ENCODE measurements around the gene HOXD10.

HOXD10 gene

GRCh38 chr2:176115883-176116813 is at the start of gene HOXD10:
Gene HOXD10, plus strand, starts transcription at chr2:176116778. Its CDS starts 56 bp downstream, at chr2:176116834.
- no peak for DNase-seq (ENCODE audit: low read depth)

DNA sequence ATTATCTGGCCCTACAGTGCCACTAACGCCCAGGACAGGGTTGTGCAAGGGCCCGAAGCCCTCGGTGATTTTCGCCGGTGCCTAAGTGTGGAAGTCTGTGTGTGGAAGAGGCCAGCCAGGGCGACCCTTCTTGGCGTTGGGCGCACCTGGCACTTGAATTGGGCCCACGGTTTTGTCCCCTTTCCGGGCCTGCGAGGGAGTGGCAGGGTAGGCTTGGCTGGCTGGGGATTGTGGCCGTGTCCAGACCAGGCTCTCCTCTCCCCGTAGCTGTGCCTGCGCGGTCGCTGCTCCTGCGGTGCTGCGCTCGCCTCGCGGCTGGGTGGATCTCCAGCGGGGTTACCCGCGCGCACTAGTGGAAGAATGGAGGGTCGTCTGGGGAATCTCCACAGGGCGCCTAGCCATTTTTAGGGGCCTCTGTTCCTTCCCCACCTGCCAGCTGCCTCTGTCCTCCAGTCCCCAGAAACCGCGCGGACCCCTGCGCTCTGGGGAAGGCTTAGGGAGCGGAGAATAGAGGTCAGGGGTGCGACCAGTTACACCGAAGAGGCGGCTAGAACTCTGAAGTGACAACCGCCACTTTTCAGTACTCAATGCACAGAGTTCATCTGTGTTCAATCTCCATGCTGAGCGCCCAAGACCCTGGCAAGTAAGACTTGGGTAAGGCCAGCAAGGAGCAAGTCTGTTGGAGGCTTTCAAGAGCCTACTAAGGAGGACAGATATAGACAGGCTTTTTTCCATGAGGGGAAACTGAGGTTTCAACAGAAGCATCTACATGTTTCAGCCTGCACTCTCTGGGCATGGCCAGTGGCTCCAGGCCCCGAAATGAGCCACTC is 48.8 kb upstream of the HOXD10 start:
- DNase-seq (ENCODE audit: low read depth): no peak

DNA sequence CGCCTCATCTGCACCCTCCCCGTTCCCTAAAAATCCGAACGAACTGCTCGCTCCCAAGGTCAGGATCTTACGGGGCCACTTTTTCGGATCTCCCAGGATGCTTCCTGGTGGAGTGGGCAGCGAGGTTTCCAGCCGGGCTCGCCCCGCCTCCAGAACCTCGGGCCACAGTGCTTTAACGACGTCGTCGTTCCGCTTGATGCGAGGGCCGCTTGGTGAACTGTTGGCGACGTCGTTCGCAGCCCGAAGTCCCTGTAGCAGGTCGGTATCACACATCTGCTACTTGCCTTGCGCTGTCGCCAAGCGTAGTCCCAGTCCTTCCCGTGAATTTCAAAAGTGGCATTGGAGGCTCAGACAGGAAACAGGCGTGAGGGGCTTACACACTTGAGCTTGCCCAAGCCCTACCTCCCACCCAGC is 48.2 kb upstream of the HOXD10 start:
- no peak for DNase-seq (ENCODE audit: low read depth)

GRCh38 chr2:176071330-176072291 is 45.0 kb upstream of the HOXD10 start:
- DNase-seq (ENCODE audit: low read depth): no peak

DNA sequence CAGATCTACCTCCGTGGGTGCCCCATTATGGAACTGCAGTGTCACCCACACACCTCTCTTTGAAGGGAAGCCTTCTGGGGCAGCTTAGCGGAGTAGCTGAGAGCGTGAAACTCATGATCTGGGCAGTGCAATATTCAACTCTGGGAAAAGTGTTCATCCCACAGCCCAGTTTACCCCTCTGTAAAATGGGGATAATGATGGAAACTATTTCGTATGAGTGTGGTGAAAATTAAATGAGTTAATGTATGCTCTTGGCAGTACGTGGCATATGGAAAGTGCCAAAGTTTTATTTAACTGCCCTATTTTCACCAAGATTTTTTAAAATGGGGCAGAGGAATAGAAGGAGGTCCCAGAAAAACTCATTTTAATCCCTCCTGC is 44.3 kb upstream of the HOXD10 start:
- no peak for DNase-seq (ENCODE audit: low read depth)

DNA sequence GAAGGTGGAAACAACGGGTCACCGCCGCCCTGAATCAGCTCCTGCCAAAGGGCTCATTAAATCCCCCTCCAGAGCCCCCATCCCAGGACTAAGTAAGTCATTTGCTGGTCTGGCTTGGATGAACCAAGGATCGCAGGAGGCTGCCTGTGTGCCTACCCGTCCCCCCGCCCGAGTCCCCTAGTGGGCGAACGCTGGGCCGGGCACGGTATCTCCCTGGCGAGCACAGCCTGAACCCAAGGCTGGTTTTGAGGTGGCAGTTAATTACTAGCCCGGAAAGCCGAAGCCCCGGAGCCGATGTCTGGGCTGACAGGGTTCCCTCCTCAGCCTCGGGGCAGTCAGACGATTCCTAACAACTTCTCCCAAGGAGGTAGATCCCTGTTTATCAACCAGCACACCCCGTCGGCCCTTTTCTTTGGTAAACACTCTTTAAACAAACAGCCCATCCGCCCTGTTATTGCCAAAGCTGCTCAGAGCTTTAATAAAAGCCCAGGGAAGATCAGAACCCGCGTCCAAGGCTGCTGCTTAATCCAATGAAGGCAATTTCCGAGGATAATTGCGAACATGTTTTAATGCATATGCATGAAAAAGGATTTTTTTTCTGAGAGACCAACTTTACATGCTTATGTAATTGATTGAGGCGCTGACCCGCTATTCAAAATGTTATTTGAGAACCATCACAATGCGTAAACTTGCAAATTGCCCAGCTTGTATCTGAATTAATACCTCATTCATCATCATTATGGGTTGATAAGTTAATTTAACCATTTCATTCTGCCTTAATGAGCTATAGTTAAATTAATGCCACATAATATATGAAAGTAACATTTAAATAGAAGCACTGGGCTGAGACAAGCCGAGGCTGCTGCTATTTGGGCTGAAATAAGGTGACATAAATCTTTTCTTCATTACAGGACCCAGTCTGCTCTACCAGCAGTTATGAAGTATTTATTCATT is 43.4 kb upstream of the HOXD10 start:
- no peak for DNase-seq (ENCODE audit: low read depth)

- no peak for DNase-seq (ENCODE audit: low read depth)
These were observed 41.6 kb upstream of the HOXD10 start for GRCh38 chr2:176074919-176075425.

- no peak for DNase-seq (ENCODE audit: low read depth)
These were observed 41.1 kb upstream of the HOXD10 start for GRCh38 chr2:176075481-176075880.

DNA sequence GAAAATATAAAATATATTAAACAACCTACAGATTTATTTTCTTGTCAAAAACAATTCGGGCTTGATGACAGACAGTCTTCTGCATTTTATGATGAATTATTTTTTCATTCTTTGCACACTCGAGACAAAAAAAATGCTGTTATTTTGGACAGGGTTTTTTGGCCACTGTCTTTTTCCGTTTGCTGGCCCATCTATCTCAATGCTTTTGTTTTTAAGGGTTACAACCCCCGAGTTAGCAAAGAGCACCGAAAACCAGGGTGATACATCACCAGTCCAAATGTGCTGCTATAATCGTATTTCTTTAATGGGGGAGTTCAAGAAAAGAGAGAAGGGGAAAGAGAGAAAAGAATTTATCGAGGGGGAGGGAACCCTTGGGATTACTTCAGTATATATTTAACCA is 40.5 kb upstream of the HOXD10 start:
- no peak for DNase-seq (ENCODE audit: low read depth)

DNA sequence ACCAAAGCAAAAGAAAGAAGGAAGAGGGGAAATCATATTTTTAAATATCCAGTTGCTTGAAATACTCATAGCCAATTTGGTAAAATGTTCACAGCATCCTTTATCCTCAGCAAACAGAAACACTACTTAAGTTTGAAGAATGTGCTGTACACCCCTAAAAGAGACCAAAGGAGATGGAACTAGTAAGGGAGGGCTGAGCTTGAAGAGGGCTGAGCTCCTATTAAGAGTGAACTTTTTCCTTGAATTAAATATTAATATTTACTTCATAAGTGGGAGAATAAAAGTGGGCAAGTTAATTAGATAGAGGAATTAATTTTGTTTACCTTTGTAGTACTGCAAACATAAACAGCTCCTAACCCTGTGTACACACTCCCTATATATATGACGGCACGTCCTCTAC is 39.8 kb upstream of the HOXD10 start:
- DNase-seq (ENCODE audit: low read depth): no peak

DNA sequence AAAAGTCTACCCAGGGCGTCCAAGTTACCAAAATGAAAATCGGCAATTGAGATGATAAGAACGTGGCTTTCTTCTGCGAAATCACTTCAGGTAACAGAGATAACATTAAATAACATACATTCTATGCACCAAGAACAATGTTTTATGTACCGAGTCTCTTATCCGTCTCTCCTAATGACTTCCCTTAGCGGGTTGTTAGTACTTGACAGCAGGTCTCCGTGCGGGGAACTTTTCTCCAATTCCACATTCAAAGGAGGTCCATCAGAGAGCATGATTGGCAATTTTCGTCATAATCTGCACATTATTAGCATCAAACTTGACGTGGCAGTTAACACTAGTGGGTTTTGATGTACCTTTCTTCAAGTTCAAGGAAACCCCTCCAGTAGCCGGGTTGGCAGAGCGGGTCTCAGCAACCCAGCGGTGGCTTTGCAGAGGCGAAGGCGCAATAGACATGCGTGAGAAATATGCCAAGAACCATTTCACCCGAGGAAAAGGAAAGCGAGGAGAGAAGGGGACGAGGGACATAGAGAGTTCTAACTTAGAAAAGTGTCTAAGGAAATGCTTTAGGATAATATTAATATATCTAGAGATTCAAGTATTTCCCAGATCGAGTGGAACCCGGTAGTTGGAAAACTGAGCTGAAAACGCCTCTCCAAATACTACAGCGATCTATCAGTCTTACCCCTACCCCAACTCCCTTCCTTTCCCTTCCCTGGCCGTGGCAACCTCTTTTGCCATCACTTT is 37.9 kb upstream of the HOXD10 start:
- DNase-seq (ENCODE audit: low read depth): no peak

- DNase-seq (ENCODE audit: low read depth): no peak
These were observed 37.2 kb upstream of the HOXD10 start for GRCh38 chr2:176079285-176079830.

DNA sequence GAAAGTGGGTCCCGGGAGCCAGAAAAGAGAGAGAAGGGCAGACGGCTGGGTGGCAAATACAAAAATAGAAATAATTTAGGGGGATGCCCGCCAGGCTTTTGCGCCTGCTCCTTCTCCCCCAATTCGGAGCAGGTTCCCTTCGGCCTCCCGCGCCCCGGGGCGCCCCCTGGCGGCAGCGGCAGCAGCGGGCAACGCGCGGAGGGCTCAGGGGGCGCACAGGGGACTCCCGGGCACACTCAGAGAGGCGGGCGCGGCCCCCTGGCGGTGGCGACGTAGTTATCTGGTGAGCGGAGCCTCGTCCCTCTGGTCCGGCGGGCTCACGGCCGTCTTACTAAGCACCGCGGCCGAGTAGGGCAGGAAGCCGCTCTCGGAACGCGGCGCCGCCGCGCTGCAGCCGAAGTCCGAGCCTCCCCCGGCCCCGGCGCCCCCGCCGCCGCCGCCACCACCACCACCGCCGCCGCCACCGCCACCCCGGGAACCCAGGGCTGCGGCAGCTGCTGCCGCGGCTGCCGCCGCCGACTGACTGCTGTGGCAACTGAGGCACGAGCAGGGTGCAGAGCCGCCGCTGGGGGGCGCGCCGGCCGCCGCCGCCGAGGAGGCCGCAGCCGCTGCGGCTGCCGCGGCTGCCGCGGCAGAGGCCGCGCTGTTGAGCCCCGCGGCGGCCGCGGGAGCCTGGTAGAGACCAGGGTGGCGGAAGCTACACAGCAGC is 36.6 kb upstream of the HOXD10 start:
- DNase-seq (ENCODE audit: low read depth): no peak

DNA sequence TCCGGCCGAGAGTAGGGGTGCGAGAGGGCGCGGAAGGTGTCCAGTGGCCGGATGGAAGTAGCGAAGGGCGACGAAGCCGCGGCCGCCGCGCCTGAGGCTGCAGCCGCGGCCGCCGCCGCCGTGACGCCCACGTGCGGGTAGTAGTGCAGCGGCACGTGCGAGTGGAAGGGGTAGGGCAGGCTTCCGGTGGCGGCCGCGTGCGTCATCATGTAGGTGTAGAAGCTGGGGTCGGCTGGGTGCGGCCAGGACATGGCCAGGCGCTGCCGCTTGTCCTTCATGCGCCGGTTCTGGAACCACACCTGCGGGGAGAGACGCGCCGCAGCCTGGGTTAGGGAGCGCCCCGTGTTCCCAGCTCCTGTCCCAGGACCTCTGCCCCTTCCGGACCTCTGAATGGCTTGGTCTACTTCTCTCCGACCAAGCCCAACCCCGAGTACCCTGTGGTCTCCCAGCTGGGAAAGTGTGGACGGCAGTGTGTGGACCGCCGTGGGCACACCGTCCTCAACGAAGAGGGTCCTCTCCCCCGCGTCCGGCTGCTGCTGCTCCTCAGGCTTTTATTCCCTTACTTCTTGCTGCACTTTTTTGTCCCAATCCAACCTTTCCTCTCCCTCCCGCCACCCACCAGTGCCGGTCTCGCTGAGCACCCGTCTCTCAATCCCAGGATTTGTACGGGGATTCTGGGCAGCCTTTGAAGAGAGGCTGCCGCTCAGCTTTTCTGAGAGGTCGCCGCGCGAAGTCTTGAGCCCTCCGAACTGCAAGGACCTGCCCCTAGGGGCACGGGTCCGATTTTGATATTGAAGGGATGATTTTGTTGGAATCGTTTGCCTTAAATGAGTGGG is 35.8 kb upstream of the HOXD10 start:
- DNase-seq (ENCODE audit: low read depth): no peak

GRCh38 chr2:176081376-176081836 is 35.2 kb upstream of the HOXD10 start:
- DNase-seq (ENCODE audit: low read depth): no peak

- DNase-seq (ENCODE audit: low read depth): no peak
These were observed 34.6 kb upstream of the HOXD10 start for GRCh38 chr2:176081837-176082524.

GRCh38 chr2:176082525-176082823 is 34.1 kb upstream of the HOXD10 start:
- no peak for DNase-seq (ENCODE audit: low read depth)

Data from stimulated activated CD4-positive, alpha-beta T cell treated with anti-CD3 and anti-CD28 coated beads, Interleukin-2, amount 100 ng/mL, for 4 hours (primary cell).